GM18951 (cell line): ENCODE measurements around the gene NANOS2.

Experiments
- POLR2A ChIP-seq: IDR thresholded peaks from 4 replicates; pipeline ENCODE4 v1.6.1; 2011; ENCODE audit warnings: mild to moderate bottlenecking; ENCODE audit not compliant: insufficient read length, insufficient read depth; ENCODE audit errors: extremely low read depth
- in situ Hi-C: fragments of 300-500 bp; cut with MboI; formaldehyde crosslinking; loops from one replicate; pipeline ENCODE4 v1.12.0; 2022; ENCODE audit warnings: low sequenced_read_pairs, mixed read lengths, inconsistent platforms; ENCODE audit not compliant: unreplicated experiment

NANOS2 gene

DNA sequence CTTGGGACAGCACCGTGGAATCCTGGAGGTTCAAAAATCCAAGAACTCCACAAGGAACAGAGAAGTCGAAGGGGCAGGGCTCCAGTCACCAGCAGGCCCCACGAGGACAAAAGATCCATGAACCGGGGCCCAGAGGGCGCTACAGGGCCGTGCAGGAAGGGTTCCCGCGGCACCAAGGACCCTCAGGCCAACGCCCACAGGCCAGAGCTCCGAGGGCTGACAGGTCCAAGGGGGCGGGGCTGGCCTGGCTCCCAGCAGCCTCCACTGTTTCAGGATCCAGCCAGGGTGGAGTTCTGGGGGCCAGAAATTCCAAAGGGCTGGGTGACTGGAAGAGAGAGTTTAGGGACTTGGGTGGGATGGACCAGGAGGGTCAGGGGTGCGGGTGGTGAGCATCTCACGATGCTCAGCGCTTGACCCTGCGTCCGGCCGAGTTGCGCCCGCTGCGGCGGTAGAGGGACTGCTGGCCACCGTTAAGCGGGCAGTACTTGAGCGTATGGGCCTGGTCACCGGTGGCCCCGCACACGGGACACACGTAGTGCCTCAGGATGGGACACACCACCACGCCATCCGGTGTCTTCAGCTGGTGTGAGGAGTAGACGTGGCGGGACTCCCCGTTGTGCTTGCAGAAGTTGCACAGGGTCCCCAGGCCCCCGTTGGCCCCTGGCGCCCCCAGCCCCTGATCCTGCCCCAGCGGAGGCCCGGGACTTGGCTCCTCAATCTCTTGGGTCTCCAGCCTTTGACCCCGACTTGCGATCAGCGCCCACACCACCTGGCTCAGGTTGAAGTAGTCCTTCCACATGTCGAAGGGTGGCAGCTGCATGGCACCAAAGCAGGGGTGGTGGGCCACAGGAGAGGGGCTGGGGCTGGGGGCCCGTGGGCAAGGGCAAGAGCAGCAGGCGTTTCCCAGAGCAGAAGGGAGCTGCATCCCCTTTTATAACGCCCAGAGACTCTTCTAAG is at the start of gene NANOS2:
Gene NANOS2 (minus strand): TSS at position 905 of the 957 bp plus-strand sequence. CDS start 85 bp downstream, at position 820.
- in situ Hi-C loops, result no loop called here
- TF ChIP-seq POLR2A, result no peak

DNA sequence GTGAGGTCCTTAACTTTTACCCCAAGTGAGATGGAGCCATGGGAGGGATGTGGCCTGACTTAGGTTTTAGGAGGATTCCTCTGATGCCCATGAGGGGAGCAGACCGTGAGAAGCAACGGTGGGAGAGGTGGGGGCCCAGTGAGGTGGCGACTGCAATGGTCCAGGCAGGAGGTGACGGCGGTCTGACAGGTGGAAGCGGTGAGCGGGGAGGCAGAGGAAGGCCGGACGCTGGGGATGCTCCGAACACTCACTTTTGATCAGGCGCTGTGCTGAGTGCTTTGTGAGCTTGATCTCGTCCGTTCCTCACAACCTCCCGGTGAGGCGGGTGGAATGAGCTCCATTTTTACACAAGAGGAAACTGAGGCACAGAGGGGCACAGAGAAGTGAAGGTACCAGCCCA is 47.4 kb upstream of the NANOS2 start:
- in situ Hi-C loops, result no loop called here
- no peak for TF ChIP-seq POLR2A

DNA sequence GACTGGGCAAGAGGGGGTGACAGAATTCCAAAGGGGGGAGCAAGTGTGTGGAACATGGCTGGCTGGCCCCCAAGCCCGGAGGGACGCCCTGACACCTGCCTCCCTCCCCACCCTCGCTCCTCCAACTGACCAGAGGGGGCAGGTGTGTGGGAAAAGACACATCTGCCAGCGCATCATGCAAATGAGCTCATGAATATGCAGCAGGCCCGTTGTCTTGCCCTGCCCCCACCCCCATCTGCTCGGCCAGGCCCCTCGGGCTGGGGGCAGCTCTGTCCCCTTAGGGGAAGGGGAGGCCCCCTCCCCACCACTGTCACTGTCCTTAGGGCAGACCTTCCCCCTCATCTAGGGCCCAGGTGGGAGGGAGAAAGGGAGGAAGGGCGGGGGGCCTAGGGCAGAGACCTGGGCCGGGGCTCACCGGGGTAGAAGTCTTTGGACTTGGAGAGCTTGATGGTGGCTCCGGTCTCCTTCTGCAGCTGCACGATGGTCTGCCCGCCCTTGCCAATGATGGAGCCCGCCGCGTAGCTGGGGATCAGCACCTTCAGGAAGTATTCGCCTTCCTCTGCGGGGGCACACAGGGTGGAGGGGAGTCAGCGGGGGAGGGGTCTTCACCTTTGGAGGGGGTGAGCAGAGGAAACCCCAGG is 46.1 kb upstream of the NANOS2 start:
- in situ Hi-C loops, result no loop called here
- no peak for TF ChIP-seq POLR2A

DNA sequence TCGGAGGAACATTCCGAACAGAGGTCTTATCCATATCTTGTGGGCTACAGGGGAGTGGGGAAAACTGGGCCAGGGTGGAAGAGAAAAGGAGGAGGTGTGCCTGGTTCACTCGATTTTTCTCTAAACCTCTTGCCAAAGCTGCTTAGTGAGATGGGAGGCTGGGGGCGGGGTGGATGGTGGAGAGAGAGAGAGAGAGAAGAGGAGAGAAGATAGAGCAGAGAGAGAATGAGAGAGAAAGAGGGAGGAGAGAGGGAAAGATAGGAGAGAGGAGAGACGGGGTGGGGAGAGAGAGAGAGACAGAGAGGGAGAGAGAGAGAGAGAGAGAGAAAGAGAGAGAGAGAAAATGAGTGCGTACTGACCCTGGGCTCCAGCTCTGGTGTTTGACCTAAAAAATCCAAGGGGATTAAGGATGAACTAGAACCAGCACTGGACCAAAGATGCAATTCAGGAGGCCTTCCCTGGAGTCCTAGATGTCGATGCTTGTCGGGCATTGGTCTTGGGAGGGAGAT is 45.0 kb upstream of the NANOS2 start:
- no peak for TF ChIP-seq POLR2A
- in situ Hi-C loops, result no loop called here

DNA sequence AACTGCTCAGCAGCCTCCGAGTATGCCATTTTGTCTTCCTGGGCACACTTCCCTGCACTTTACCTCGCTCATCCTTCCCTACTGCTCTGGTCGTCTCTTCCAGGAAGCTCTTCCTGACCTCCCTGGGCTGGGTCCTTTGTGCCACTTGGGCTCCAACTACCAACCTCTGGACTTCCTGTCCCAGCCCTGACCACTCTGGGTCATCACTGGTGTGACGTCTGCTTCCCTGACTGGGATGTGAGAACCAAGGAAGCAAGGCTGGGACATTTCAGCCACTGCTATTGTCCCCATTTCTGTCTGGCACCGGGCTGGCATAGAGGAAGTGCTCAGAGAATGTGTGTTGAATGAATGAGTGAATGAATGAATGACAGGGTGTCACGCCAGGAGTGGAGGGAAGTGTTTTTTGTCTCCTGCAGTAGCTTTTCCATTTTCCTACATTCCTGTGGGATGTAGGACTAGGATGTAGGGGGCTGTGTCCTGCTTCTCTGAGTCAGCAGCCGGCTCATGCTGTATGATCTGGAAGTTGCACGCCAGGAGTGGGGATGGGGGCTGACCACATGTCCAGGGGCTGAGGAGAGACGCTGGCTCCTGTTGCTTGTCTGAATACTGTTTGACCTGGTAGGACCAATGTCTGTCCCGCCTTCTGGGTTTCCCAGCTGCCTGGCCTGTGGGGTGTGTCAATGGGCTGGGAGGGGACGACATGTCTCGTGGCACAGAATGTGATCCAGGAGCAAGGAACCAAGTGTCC is 44.4 kb upstream of the NANOS2 start:
- in situ Hi-C loops, result no loop called here
- no peak for TF ChIP-seq POLR2A

DNA sequence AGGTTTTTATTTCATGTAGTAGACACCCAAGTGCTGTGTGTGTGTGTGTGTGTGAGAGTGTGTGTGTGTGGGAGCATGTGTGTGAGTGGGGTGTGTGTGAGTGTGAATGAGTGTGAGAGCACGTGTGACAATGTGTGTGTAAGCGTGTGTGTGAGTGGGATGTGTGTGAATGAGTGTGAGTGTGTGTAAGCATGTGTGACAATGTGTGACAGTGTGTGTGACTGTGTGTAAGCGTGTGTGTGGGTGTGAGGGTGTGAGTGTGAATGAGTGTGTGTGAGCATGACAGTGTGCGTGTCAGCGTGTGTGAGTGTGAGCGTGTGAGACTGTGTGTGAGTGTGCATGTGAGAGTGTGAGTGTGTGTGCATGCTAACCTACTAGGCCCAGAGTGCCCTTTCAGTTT is 43.7 kb upstream of the NANOS2 start:
- TF ChIP-seq POLR2A, result no peak
- in situ Hi-C loops, result no loop called here

DNA sequence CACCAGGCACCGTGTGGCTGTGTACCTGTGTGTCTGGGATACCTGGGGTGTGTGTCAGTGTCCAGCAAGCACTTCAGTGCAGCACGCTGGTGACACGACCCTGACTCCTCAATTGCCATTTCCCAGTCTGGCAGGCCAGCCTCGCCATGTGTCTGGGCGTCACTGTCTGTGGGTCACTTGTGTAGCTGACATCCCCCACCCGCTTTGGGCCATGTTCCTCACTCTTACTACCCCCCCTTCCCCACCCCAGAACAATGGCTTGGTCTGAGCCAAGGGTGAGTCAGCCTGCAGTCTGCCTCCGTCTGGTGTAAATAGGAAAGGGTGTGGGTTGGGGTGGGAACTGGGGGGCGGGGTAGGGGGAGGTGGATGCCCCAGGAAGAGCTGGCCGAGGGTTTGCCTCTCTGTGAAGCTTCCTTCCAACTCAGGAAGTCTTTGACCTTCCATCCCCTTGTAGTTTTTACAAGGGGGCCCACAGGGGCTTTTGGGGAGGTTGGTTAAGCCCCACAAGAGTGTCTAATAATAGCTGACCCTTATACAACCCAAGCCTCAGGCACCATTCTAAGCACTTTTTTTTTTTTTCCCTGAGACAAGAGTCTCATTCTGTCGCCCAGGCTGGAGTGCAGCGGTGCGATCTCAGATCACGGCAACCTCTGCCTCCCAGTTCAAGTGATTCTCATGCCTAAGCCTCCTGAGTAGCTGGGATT is 41.5 kb upstream of the NANOS2 start:
- TF ChIP-seq POLR2A, result no peak

DNA sequence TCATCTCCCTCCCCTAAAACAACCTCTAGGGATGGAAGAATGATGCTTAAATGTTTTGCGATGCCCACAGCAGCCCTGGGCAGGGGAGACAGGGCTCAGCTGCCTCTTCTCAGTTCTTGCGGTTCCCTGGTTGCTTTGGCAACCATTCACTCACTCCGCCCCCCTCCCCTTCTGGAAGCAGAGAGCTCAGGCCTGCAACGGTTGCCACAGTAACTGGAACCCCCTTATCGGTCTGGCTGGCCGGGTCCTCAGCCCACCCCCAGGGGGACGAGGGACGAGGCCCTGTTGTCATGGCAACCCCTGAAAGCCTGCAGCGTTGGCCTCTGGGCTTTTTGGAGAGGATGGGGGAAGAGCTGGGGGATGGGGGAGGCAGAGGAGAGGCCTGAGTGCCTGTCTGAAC is 39.6 kb upstream of the NANOS2 start:
- no peak for TF ChIP-seq POLR2A
- in situ Hi-C loops, result no loop called here

More for the DNA sequence above, 41.5 kb upstream of the NANOS2 start:
- in situ Hi-C loops, result no loop called here

DNA sequence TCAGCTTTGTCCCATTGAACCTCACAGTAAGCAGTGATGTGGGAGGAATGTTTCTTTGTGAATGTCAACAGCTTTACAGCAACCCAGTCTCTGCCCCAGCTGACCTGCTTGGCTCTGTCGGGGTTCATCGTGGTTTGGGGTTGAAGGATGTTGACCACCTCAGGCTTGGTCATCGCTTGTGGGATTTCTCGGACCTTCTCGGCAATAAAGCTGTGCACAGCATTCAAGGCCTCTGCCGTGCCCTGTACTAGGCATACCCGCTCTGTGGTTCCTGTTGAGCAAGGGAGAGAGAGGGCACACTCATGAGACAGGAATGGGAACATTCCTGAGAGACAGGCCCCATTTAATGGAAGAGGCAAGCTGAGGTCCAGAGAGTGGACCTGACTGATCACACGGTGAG is 39.1 kb upstream of the NANOS2 start:
- in situ Hi-C loops, result no loop called here
- no peak for TF ChIP-seq POLR2A

DNA sequence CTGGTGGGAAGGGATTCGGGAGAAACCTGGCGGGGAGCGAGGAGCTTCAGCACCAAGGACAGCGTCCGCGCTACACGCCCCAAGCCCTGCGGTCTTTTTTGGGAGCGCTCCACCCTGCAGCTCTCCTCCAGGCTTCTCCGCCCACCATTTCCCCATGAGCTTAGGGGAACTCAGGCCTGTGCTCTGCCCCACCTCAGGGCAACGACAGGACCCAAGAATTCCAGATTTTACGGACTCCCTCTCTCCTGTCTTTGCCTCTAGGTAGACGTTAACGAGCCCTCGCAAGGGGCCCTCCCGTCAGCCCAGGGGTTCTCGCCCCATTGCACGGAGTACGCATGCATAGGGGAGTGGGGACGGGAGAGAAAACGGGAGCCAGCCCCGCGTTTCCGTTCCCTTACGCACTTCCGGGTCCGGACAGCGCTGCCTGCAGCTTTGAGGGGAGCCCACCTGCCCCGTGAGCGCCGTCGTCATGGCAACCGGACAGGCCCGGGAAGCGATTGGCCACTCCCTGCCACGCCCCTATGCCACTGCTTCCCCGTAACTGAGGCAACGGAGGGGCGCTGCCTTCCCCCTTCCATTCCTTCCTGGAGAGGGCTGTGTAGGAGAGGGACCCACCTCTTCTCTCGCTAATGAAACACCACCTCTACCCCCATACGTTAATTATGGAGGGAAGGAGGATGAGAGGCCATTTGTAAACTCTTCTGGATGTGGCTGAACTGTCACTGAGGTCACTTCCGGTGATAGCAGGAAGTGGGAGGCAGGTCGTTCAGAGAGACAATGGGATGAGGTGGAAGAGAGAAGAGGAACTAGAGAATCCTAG is 38.3 kb upstream of the NANOS2 start:
- no peak for TF ChIP-seq POLR2A
- in situ Hi-C loops, result no loop called here

DNA sequence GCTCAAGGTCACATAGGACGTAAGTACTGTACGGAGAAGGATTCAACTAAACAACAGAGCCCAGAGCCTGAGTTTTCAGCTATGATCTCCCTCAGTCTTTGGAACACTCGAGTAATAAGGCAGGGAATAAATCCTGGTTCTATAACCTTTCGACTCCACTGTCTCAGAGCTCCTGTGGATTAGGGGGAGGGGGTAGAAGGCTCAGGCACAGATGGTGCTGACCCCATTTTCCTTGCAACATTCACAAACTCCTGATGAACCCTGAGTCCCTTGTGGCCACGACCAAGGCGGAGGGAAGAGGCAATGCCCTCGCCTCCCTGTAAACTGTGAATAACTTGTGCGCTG is 37.7 kb upstream of the NANOS2 start:
- TF ChIP-seq POLR2A, result no peak

DNA sequence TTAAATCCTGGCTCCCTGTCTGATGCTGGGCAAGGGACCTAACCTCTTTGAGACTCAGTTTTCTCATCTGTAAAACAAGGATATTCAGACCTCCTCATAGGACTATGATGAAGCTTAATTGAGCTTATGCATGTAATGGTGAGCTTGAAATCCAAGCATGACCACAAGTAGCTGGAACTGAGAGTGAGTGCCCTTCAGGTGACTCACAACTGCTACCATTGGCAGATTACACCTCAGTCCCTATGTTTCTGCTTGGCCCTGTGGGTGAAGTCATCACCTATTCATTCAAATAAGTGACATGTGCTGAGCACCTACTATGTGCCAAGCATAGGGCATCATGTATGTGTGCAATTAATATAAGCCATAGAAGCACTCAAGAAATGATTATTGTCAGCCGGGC is 33.3 kb upstream of the NANOS2 start:
- in situ Hi-C loops, result no loop called here
- no peak for TF ChIP-seq POLR2A

More for the DNA sequence above, 37.7 kb upstream of the NANOS2 start:
- in situ Hi-C loops, result no loop called here

DNA sequence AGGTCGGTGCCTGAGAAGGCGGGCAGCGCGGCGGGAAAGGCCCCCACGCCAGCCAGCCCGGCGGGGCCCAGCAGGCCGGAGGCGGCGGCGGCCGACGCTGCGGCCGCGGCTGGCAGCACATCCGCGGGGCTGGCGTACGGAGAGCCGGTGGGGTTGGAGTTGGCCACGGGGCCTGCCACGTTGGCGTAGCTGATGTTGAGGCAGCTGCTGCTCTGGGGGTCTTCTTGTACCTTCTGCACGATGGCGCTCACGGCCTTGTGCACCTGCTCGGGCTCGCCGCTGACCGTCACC is 25.9 kb upstream of the NANOS2 start:
- in situ Hi-C loops, result no loop called here
- no peak for TF ChIP-seq POLR2A
